ENCODE results near the gene CFAP43.

DNA sequence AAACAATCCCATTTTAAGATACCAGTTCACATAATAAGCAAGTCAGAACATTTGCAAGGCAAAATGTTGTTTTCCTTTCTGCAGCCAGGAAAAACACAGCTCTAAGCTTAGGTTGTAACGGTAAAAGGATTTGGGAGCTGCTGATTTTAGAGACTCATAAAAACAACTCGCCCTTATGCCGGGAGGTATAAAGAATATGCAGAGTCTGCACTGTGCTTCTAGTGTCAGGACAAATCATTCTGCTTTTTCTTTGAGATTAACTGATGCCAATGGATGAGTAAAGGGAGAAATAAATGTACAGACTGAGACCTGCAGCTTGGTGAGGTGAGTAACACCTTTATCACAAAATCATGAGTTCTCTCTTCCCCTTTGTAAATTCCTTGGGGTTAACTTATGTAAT lies 112.2 kb downstream of the CFAP43 start:
- TF ChIP-seq, protein P1, sequence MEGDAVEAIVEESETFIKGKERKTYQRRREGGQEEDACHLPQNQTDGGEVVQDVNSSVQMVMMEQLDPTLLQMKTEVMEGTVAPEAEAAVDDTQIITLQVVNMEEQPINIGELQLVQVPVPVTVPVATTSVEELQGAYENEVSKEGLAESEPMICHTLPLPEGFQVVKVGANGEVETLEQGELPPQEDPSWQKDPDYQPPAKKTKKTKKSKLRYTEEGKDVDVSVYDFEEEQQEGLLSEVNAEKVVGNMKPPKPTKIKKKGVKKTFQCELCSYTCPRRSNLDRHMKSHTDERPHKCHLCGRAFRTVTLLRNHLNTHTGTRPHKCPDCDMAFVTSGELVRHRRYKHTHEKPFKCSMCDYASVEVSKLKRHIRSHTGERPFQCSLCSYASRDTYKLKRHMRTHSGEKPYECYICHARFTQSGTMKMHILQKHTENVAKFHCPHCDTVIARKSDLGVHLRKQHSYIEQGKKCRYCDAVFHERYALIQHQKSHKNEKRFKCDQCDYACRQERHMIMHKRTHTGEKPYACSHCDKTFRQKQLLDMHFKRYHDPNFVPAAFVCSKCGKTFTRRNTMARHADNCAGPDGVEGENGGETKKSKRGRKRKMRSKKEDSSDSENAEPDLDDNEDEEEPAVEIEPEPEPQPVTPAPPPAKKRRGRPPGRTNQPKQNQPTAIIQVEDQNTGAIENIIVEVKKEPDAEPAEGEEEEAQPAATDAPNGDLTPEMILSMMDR (conservative IDR thresholded peaks at IDR 0.05; ENCODE audit: low read depth, low read length): no peak
- no peak for TF ChIP-seq EZH2phosphoT487 (IDR thresholded peaks at IDR 0.05; ENCODE audit: borderline replicate concordance, low read length)

Measured in PC-3 (cell line).